ENCODE results near the gene MALRD1. TPM values are rescaled to one million over a fixed set of nuclear protein-coding genes. Genes with fewer than 3 reads are reported as not detected.

The MALRD1 gene
- total and polyA plus RNA-seq, 4 donors, result 1.4 to 7.5 (median 3.3) TPM

- Histone ChIP-seq H3K4me1 (ENCODE audit: control insufficient read depth, insufficient read depth, low read length) (no peaks in the 10 kb centered on the region), H3K4me3 (ENCODE audit: low read depth, low read length) (no peak overlapping the region), H3K27me3 (ENCODE audit: control insufficient read depth, insufficient read depth, low read length) (no peaks in the 10 kb centered on the region), H3K27ac (ENCODE audit: low read depth, low read length) (no peak overlapping the region), H3K9me3 (ENCODE audit: control insufficient read depth, insufficient read depth, low read length) (no peaks in the 10 kb centered on the region), H3K36me3 (ENCODE audit: control insufficient read depth, insufficient read depth, low read length) (no peaks in the 10 kb centered on the region)
- DNase-seq (ENCODE audit: low read depth in 4 of 6, low spot score in 6 of 6), result no peak
- 43% methylated on average over 1 of the region's 1 CpG for WGBS (ENCODE audit: insufficient coverage)
These were observed 602.9 kb downstream of the MALRD1 start for GRCh38 chr10:19651549-19651948.

DNA sequence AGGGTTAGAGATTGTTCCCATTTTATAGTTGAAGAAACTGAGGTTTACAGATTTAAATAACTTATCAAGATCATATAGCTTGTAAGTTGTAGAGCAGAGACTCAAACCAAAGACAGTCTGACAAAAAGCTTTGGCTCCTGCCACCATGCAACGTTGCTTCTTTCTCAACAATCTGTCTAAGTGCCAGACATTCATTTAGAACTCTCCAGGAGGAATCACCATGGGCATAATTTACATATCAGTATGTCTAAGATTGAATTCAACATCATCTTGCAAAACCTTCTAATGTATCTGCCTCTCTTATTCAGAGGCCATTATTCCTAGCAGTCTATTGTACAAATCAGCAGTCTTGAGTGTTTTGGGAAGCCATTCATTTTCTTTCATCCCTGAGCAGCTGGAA lies 604.1 kb downstream of the MALRD1 start:
- no peaks in the 10 kb centered on the region for H3K9me3 ChIP-seq (ENCODE audit: control insufficient read depth, insufficient read depth, low read length)
- DNase-seq (ENCODE audit: low read depth in 4 of 6, low spot score in 6 of 6), result no peak
- no peaks in the 10 kb centered on the region for H3K4me1 ChIP-seq (ENCODE audit: control insufficient read depth, insufficient read depth, low read length)
- H3K4me3 ChIP-seq (ENCODE audit: low read depth, low read length), result no peak overlapping the region
- H3K27me3 ChIP-seq (ENCODE audit: control insufficient read depth, insufficient read depth, low read length), result no peaks in the 10 kb centered on the region
- H3K36me3 ChIP-seq (ENCODE audit: control insufficient read depth, insufficient read depth, low read length), result no peaks in the 10 kb centered on the region
- H3K27ac ChIP-seq (ENCODE audit: low read depth, low read length), result no peak overlapping the region
- WGBS (ENCODE audit: insufficient coverage), result 33% methylated on average over 1 of the region's 1 CpG

DNA sequence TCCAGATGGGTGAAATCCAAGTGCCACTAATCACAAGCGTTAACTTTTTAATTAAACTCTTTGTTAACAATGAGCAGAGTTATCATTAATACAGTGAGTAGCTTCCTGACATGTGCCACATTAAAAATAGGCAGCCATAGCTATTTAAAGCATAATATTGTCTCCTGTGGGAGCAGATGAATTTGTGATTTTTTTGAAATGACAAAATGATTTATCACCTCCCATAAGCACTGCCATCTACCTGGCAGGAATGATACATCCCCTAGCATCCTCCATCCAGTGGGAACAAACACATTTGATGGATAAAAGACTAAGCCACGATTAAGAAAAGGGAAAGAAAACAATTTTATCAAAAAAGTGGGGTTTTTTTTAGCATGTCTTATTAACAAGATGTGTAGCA lies 605.3 kb downstream of the MALRD1 start:
- WGBS (ENCODE audit: insufficient coverage), result no CpG with 5 or more reads among the region's 2 CpGs
- DNase-seq (ENCODE audit: low read depth in 4 of 6, low spot score in 6 of 6), result peak in 1 of 6 donors; percentile 26
- no peaks in the 10 kb centered on the region for H3K9me3 ChIP-seq (ENCODE audit: control insufficient read depth, insufficient read depth, low read length)
- H3K36me3 ChIP-seq (ENCODE audit: control insufficient read depth, insufficient read depth, low read length), result no peaks in the 10 kb centered on the region
- no peak overlapping the region for H3K4me3 ChIP-seq (ENCODE audit: low read depth, low read length)
- no peak overlapping the region for H3K27ac ChIP-seq (ENCODE audit: low read depth, low read length)
- H3K27me3 ChIP-seq (ENCODE audit: control insufficient read depth, insufficient read depth, low read length), result no peaks in the 10 kb centered on the region
- no peaks in the 10 kb centered on the region for H3K4me1 ChIP-seq (ENCODE audit: control insufficient read depth, insufficient read depth, low read length)

DNA sequence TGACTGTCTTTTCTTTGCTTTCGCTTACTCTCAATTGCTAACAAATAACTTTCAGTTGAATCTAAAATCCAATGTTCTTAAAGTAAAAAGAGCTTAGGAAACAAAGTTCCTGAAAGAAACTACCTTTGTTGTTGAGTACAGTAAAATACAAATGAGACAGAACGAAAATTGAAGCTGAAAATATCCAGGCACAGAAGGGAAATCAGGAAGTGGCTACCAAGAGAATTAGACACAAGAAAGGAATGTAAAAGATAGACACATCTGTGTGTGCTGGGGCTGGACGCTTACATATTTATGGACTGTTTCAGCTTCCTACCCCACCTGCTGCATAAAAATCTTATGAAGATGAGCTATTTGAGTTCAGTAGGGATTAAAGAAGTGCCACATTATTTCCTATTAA lies 606.0 kb downstream of the MALRD1 start:
- Histone ChIP-seq H3K27ac (ENCODE audit: low read depth, low read length) (no peak overlapping the region), H3K36me3 (ENCODE audit: control insufficient read depth, insufficient read depth, low read length) (no peaks in the 10 kb centered on the region), H3K9me3 (ENCODE audit: control insufficient read depth, insufficient read depth, low read length) (no peaks in the 10 kb centered on the region), H3K4me1 (ENCODE audit: control insufficient read depth, insufficient read depth, low read length) (no peaks in the 10 kb centered on the region), H3K4me3 (ENCODE audit: low read depth, low read length) (no peak overlapping the region), H3K27me3 (ENCODE audit: control insufficient read depth, insufficient read depth, low read length) (no peaks in the 10 kb centered on the region)
- no peak for DNase-seq (ENCODE audit: low read depth in 4 of 6, low spot score in 6 of 6)
- 20% methylated on average over 1 of the region's 3 CpGs for WGBS (ENCODE audit: insufficient coverage)

GRCh38 chr10:19656420-19657042 lies 607.9 kb downstream of the MALRD1 start:
- no peak for DNase-seq (ENCODE audit: low read depth in 4 of 6, low spot score in 6 of 6)
- WGBS (ENCODE audit: insufficient coverage), result no CpG with 5 or more reads among the region's 3 CpGs
- H3K27ac ChIP-seq (ENCODE audit: low read depth, low read length), result no peak overlapping the region
- H3K4me3 ChIP-seq (ENCODE audit: low read depth, low read length), result no peak overlapping the region
- no peaks in the 10 kb centered on the region for H3K36me3 ChIP-seq (ENCODE audit: control insufficient read depth, insufficient read depth, low read length)
- no peaks in the 10 kb centered on the region for H3K4me1 ChIP-seq (ENCODE audit: control insufficient read depth, insufficient read depth, low read length)
- no peaks in the 10 kb centered on the region for H3K9me3 ChIP-seq (ENCODE audit: control insufficient read depth, insufficient read depth, low read length)
- no peaks in the 10 kb centered on the region for H3K27me3 ChIP-seq (ENCODE audit: control insufficient read depth, insufficient read depth, low read length)

DNA sequence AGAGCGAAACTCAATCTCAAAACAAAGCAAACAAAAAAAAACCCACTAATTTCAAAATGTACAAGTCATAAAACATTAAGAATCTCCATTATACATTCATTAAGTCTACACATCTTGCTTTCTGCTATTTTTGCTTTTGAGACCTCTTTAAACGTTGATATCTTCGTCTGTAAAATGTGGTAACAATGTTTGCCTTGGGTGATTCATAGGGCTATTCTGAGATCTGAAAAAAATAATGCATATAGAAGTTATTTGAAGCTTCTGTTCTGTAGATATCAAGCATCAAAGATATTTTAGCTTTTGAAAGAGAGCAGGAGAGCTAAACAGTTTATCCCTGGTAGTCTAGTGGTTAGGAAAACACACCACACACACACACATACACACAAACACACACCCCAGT lies 609.5 kb downstream of the MALRD1 start:
- H3K36me3 ChIP-seq (ENCODE audit: control insufficient read depth, insufficient read depth, low read length), result no peaks in the 10 kb centered on the region
- H3K4me3 ChIP-seq (ENCODE audit: low read depth, low read length), result no peak overlapping the region
- no peaks in the 10 kb centered on the region for H3K9me3 ChIP-seq (ENCODE audit: control insufficient read depth, insufficient read depth, low read length)
- no peak for DNase-seq (ENCODE audit: low read depth in 4 of 6, low spot score in 6 of 6)
- WGBS (ENCODE audit: insufficient coverage), result no CpG with 5 or more reads among the region's 3 CpGs
- no peak overlapping the region for H3K27ac ChIP-seq (ENCODE audit: low read depth, low read length)
- no peaks in the 10 kb centered on the region for H3K4me1 ChIP-seq (ENCODE audit: control insufficient read depth, insufficient read depth, low read length)
- no peaks in the 10 kb centered on the region for H3K27me3 ChIP-seq (ENCODE audit: control insufficient read depth, insufficient read depth, low read length)

GRCh38 chr10:19658622-19659233 lies 610.1 kb downstream of the MALRD1 start:
- 40% methylated on average over 1 of the region's 5 CpGs for WGBS (ENCODE audit: insufficient coverage)
- no peaks in the 10 kb centered on the region for H3K27me3 ChIP-seq (ENCODE audit: control insufficient read depth, insufficient read depth, low read length)
- no peaks in the 10 kb centered on the region for H3K36me3 ChIP-seq (ENCODE audit: control insufficient read depth, insufficient read depth, low read length)
- H3K27ac ChIP-seq (ENCODE audit: low read depth, low read length), result no peak overlapping the region
- H3K4me1 ChIP-seq (ENCODE audit: control insufficient read depth, insufficient read depth, low read length), result no peaks in the 10 kb centered on the region
- no peaks in the 10 kb centered on the region for H3K9me3 ChIP-seq (ENCODE audit: control insufficient read depth, insufficient read depth, low read length)
- no peak overlapping the region for H3K4me3 ChIP-seq (ENCODE audit: low read depth, low read length)
- no peak for DNase-seq (ENCODE audit: low read depth in 4 of 6, low spot score in 6 of 6)

DNA sequence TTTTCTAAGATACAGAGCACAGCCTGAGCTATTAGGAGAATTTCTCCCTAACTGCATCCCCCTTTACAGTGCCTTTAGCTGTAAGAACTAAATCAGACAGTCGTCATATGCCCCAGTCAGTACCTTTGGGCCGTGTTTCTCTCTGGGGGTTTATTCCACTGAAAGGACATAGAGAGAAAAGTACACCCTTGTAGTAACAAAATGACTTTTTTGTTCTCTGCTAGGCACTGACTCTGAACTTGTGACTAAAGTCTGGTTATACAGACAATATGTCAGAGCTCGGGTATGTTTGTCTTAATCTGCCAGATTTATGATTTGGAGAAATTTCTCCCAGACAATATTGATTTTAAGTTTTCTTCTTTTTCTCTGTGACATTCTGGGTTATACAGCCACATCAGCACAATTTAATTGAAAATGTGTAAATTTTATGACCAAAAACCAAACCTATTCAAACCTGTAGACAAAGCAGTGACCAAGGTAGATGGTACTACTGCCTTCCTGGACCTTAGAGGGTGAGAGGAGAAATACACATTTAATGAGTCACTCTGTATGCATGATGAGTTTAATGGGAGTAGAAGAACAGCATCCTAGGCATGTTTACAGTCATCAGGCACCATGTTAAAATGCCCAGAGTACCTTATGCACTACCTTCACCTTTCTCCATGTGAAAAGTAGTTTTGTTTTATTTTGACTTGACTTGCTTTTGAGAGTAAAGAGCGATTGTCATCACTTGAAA lies 611.5 kb downstream of the MALRD1 start:
- Histone ChIP-seq H3K4me3 (ENCODE audit: low read depth, low read length) (no peak overlapping the region), H3K36me3 (ENCODE audit: control insufficient read depth, insufficient read depth, low read length) (no peaks in the 10 kb centered on the region), H3K4me1 (ENCODE audit: control insufficient read depth, insufficient read depth, low read length) (no peaks in the 10 kb centered on the region), H3K27ac (ENCODE audit: low read depth, low read length) (no peak overlapping the region), H3K9me3 (ENCODE audit: control insufficient read depth, insufficient read depth, low read length) (no peaks in the 10 kb centered on the region), H3K27me3 (ENCODE audit: control insufficient read depth, insufficient read depth, low read length) (no peaks in the 10 kb centered on the region)
- DNase-seq (ENCODE audit: low read depth in 4 of 6, low spot score in 6 of 6), result no peak
- WGBS (ENCODE audit: insufficient coverage), result 100% methylated on average over 1 of the region's 4 CpGs

GRCh38 chr10:19663344-19663743 lies 614.7 kb downstream of the MALRD1 start:
- DNase-seq (ENCODE audit: low read depth in 4 of 6, low spot score in 6 of 6), result no peak
- Histone ChIP-seq H3K27me3 (ENCODE audit: control insufficient read depth, insufficient read depth, low read length) (no peaks in the 10 kb centered on the region), H3K4me1 (ENCODE audit: control insufficient read depth, insufficient read depth, low read length) (no peaks in the 10 kb centered on the region), H3K4me3 (ENCODE audit: low read depth, low read length) (no peak overlapping the region), H3K27ac (ENCODE audit: low read depth, low read length) (no peak overlapping the region), H3K9me3 (ENCODE audit: control insufficient read depth, insufficient read depth, low read length) (no peaks in the 10 kb centered on the region), H3K36me3 (ENCODE audit: control insufficient read depth, insufficient read depth, low read length) (no peaks in the 10 kb centered on the region)
- WGBS (ENCODE audit: insufficient coverage), result no CpG with 5 or more reads among the region's 1 CpG

DNA sequence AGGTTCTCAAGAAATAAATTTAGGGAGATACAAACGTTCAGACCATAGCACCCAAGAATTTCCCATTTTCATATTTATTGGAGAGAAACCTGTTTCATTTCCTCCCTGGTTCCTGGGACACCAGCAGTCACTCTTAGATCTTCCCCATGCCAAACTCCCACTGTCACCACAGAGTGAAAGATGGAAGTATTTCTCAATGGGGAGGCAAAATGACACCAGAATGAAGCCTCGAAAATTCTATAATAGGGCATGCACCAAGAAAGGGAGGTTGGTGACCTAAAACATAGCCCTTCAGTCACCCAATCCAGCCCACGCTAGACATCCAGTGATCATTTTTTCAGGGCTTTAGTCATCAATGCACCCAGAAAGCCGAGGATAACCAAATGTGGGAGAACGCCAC lies 619.5 kb downstream of the MALRD1 start:
- Histone ChIP-seq H3K27ac (ENCODE audit: low read depth, low read length) (no peak overlapping the region), H3K4me1 (ENCODE audit: control insufficient read depth, insufficient read depth, low read length) (no peaks in the 10 kb centered on the region), H3K27me3 (ENCODE audit: control insufficient read depth, insufficient read depth, low read length) (no peaks in the 10 kb centered on the region), H3K9me3 (ENCODE audit: control insufficient read depth, insufficient read depth, low read length) (no peaks in the 10 kb centered on the region), H3K4me3 (ENCODE audit: low read depth, low read length) (no peak overlapping the region), H3K36me3 (ENCODE audit: control insufficient read depth, insufficient read depth, low read length) (no peaks in the 10 kb centered on the region)
- WGBS (ENCODE audit: insufficient coverage), result 100% methylated on average over 1 of the region's 5 CpGs
- no peak for DNase-seq (ENCODE audit: low read depth in 4 of 6, low spot score in 6 of 6)
